GM12878 (cell line): ENCODE results near the gene DNAJB2. TPM values are rescaled to one million over a fixed set of nuclear protein-coding genes. Genes with fewer than 3 reads are reported as not detected.

Experiments
- ATAC-seq: fragments of 200-7000 bp; cut with Tn5 transposase; 3 replicates; pipeline ENCODE4 v1.9.1; 2020; ENCODE audit warnings: mild to moderate bottlenecking, moderate library complexity
- BruUV-seq: library from RNA; stranded (reverse); fragments of 400-500 nt; replicated peaks from 2 replicates; lab custom pipeline; 2021; lab: Mats Ljungman, UMichigan
- CTCF ChIA-PET: fragments of 300-600 bp; sonication (Branson Sonifier 250); formaldehyde crosslinking; extraction: SDS; loops from one replicate; lab custom pipeline; 2021; ENCODE audit warnings: inconsistent platforms; lab: Yijun Ruan, JAX
- POLR2A ChIA-PET: fragments of 350-600 bp; formaldehyde crosslinking; extraction: SDS; loops from one replicate; lab custom pipeline; 2021; ENCODE audit warnings: inconsistent platforms; lab: Charles Lee
- RAD21 ChIA-PET: fragments of 300-600 bp; sonication (Branson Sonifier 250); formaldehyde crosslinking; loops from one replicate; lab custom pipeline; 2023; ENCODE audit warnings: antibody characterized with exemption; ENCODE audit not compliant: unreplicated experiment; lab: Charles Lee
- SMC1A ChIA-PET: fragments of 300-600 bp; sonication (Branson Sonifier 250); formaldehyde crosslinking; loops from one replicate; lab custom pipeline; 2023; ENCODE audit not compliant: unreplicated experiment, uncharacterized antibody; lab: Charles Lee
- DNase-seq: peaks from one replicate; pipeline ENCODE4 v3.0.0-alpha.2; 2011; ENCODE audit warnings: low read depth, low spot score
- FAIRE-seq: peaks from 3 replicates; lab custom pipeline; 2011; peaks lifted over from hg19 to GRCh38; lab: Jason Lieb, UNC
- H2AFZ ChIP-seq: 2 replicates; pipeline ENCODE4 v1.6.0; 2011; ENCODE audit warnings: low read depth, low read length, control low read depth; ENCODE audit not compliant: control insufficient read depth
- H3K27ac ChIP-seq: 2 replicates; pipeline ENCODE4 v1.5.1; 2011; ENCODE audit warnings: control low read depth; ENCODE audit not compliant: control insufficient read depth, insufficient read depth
- H3K27me3 ChIP-seq, 2 experiments: replicated peaks in 1 of 2; 2 replicates each; pipeline versions ENCODE4 v1.6.0 to v1.6.1; 2011; ENCODE audit warnings: low read length in 1 of 2; ENCODE audit not compliant: control insufficient read depth in 2 of 2, insufficient read depth in 2 of 2
- H3K36me3 ChIP-seq, 2 experiments: 2 replicates each; pipeline ENCODE4 v1.5.1; 2011; ENCODE audit warnings: low read length in 1 of 2; ENCODE audit not compliant: control insufficient read depth in 2 of 2, insufficient read depth in 2 of 2
- H3K4me1 ChIP-seq: 2 replicates; pipeline ENCODE4 v1.6.1; 2011; ENCODE audit warnings: mild to moderate bottlenecking, low read length, moderate library complexity, mixed read lengths; ENCODE audit not compliant: control insufficient read depth, insufficient read depth
- H3K4me2 ChIP-seq: 2 replicates; pipeline ENCODE4 v1.6.0; 2011; ENCODE audit warnings: control low read depth; ENCODE audit not compliant: control insufficient read depth, insufficient read depth
- H3K4me3 ChIP-seq: fragments of 200-600 bp; sonication (generic); 2 replicates; pipeline ENCODE4 v1.5.1; 2016
- H3K79me2 ChIP-seq: 2 replicates; pipeline ENCODE4 v1.6.0; 2011; ENCODE audit warnings: low read length; ENCODE audit not compliant: control insufficient read depth, insufficient read depth
- H3K9ac ChIP-seq: 2 replicates; pipeline ENCODE4 v1.8.0; 2011; ENCODE audit warnings: low read length, control low read depth, mixed read lengths; ENCODE audit not compliant: control insufficient read depth, insufficient read depth
- H3K9me3 ChIP-seq: replicated peaks from 3 replicates; pipeline ENCODE4 v1.5.1; 2011; ENCODE audit warnings: mild to moderate bottlenecking, low read length; ENCODE audit not compliant: control insufficient read depth, insufficient read depth
- H4K20me1 ChIP-seq: 2 replicates; pipeline ENCODE4 v1.6.0; 2011; ENCODE audit not compliant: control insufficient read depth, insufficient read depth
- ATF3 ChIP-seq: IDR thresholded peaks from 2 replicates; pipeline ENCODE4 v1.6.1; 2011; ENCODE audit warnings: low read depth, mild to moderate bottlenecking, low read length, moderate library complexity, borderline replicate concordance; ENCODE audit errors: extremely low read depth
- CBX3 ChIP-seq: fragments of 200-600 bp; sonication (generic); IDR thresholded peaks from 2 replicates; pipeline ENCODE4 v1.6.1; 2016; ENCODE audit warnings: low read depth, borderline replicate concordance
- PAX5 ChIP-seq: IDR thresholded peaks from 2 replicates; pipeline ENCODE4 v1.6.1; 2011; ENCODE audit warnings: low read depth, low read length, borderline replicate concordance
- PML ChIP-seq: IDR thresholded peaks from 2 replicates; pipeline ENCODE4 v1.6.1; 2012; ENCODE audit warnings: low read length, inconsistent platforms
- RUNX3 ChIP-seq: IDR thresholded peaks from 2 replicates; pipeline ENCODE4 v1.6.1; 2012; ENCODE audit warnings: low read length, inconsistent platforms
- SKIL ChIP-seq: fragments of 450-650 bp; IDR thresholded peaks from 2 replicates; pipeline ENCODE4 v1.6.1; 2017; ENCODE audit warnings: mild to moderate bottlenecking, low read depth, inconsistent platforms; ENCODE audit not compliant: poor library complexity, severe bottlenecking
- ZBTB40 ChIP-seq: fragments of 450-650 bp; IDR thresholded peaks from 2 replicates; pipeline ENCODE4 v1.6.1; 2016; ENCODE audit warnings: mild to moderate bottlenecking, moderate library complexity, borderline replicate concordance
- ZNF384 ChIP-seq: IDR thresholded peaks from 2 replicates; pipeline ENCODE4 v1.6.1; 2012; ENCODE audit warnings: low read depth, mild to moderate bottlenecking, low read length, improper control_type of control experiment, borderline replicate concordance
- WGBS: methylation state at CpG from one replicate; pipeline ENCODE4 v1.1.6; 2016; ENCODE audit warnings: low lambda C conversion rate; ENCODE audit not compliant: insufficient replicate concordance, insufficient coverage; ENCODE audit errors: missing lambda C conversion rate; 5-methylcytosine and 5-hydroxymethylcytosine counted together
- in situ Hi-C: fragments of 300-500 bp; cut with MboI; formaldehyde crosslinking; loops from 9 replicates; pipeline ENCODE4 v1.14.3; 2018; ENCODE audit warnings: mixed read lengths
- intact Hi-C: fragments of 100-400 bp; cut with micrococcal nuclease; formaldehyde crosslinking; loops from one replicate; pipeline ENCODE4 v1.14.2; 2022; ENCODE audit not compliant: unreplicated experiment
- polyA plus RNA-seq, 11 experiments: library from polyadenylated mRNA; depleted of rRNA in 4 of 11; unstranded in 6 of 11; stranded (reverse) in 5 of 11; fragments of >200 nt; fragmentation: Nextera tagmentation in 4 of 11; fragmentation: Illumina TruSeq in 1 of 11; extraction: Ambion mirVana in 4 of 11; extraction: Trizol in 1 of 11; gene quantifications; 1 replicate in 1 of 11; 2 replicates in 10 of 11; pipeline versions ENCODE4 v1.2.1 to v1.2.3, GENCODE V29; 2011 to 2016; ENCODE audit warnings: inconsistent platforms in 2 of 11, missing spikeins in 2 of 11, low read depth in 1 of 11
- total RNA-seq, 4 experiments: library from RNA; depleted of rRNA in 3 of 4; stranded (reverse); fragments of >200 nt in 3 of 4; fragmentation: Illumina TruSeq in 1 of 4; extraction: Trizol in 1 of 4; gene quantifications; 2 replicates each; pipeline versions ENCODE4 v1.2.1 to v1.2.3, GENCODE V29; 2013 to 2021
- TF ChIP-seq, protein P1 (sequence below): IDR thresholded peaks from 2 replicates; pipeline ENCODE4 v1.6.1; 2012; ENCODE audit warnings: low read depth, low read length, improper control_type of control experiment

Gene DNAJB2
- total and polyA plus RNA-seq, 10 of the 15 experiments (the other 5 are each of a cell fraction or from before 2014, with no cell fraction given) = 0.26 to 36.5 (median 12.5) TPM

DNA sequence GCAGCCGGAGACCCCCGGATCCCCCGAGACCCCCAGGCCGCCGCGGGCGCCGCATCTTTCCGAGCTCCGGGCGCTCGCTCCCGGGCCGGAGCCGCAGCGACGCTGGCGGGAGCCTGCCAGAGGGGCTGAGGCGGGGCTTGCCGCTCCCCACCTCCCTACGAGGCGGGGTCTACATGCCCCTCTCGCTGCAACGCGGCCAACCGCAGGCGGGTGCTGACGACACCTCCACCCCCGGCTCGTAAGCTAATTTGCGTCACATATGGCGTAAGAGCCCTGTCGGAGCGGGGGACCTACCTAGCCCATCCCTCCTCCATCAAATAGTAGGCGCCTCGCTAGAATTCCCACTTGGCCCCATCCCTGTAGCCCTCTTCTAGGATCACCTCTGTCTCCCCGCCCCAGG is 30.1 kb downstream of the DNAJB2 start, which contains the start of gene PTPRN:
TSS of gene PTPRN (minus strand) at position 124 of the 400 bp plus-strand sequence. CDS start at position 55, 69 bp downstream.
- Histone ChIP-seq H3K27ac (no peak within 1 kb of the TSS), H3K4me1 (no peaks in the 10 kb centered on the region), H3K9me3 (no peaks in the 10 kb centered on the region), H3K36me3 (no peaks in the 10 kb centered on the region), H3K79me2 (no peaks in the 10 kb centered on the region), H3K4me3 (no peak within 1 kb of the TSS), H3K9ac (no peak within 1 kb of the TSS), H3K27me3 (peaks cover 0 to 2% of the 10 kb centered on the region in 2 experiments; a peak in 1 of 4 replicates), H4K20me1 (no peaks in the 10 kb centered on the region), H3K4me2 (no peak within 1 kb of the TSS), H2AFZ (no peak within 1 kb of the TSS)
- TF ChIP-seq PAX5 = no peak
- TF ChIP-seq, protein P1, sequence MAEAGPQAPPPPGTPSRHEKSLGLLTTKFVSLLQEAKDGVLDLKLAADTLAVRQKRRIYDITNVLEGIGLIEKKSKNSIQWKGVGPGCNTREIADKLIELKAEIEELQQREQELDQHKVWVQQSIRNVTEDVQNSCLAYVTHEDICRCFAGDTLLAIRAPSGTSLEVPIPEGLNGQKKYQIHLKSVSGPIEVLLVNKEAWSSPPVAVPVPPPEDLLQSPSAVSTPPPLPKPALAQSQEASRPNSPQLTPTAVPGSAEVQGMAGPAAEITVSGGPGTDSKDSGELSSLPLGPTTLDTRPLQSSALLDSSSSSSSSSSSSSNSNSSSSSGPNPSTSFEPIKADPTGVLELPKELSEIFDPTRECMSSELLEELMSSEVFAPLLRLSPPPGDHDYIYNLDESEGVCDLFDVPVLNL = no peak
- TF ChIP-seq ATF3 = no peak
- TF ChIP-seq SKIL = no peak
- no peak for TF ChIP-seq ZNF384
- TF ChIP-seq PML = no peak
- no peak for TF ChIP-seq ZBTB40
- TF ChIP-seq CBX3 = no peak
- TF ChIP-seq RUNX3 = no peak
- WGBS = 47% methylated on average over 29 of the region's 37 CpGs
- in situ Hi-C loops = no loop called here
- ChIA-PET POLR2A (no interaction called here), RAD21 (no interaction called here), CTCF (interaction anchor here (2.3 kb wide), 1 partner anchor 150 kb away, joined by 7 read pairs; no protein-coding TSS in a partner anchor), SMC1A (no interaction called here)
- no peak for FAIRE-seq
- no TSS peak for BruUV-seq
- no peak for DNase-seq
- intact Hi-C loops = no loop called here
- no peak for ATAC-seq
